Keratinocyte (primary cell): Measurements from ENCODE around the gene FBLN1.

ENCODE experiments used
- EZH2 ChIP-seq: IDR thresholded peaks from one replicate; pipeline ENCODE4 v1.6.1; 2012; ENCODE audit warnings: inconsistent platforms, mild to moderate bottlenecking, low read length, moderate library complexity
- TF ChIP-seq, protein P1 (sequence below), 3 experiments: IDR thresholded peaks in 1 of 3; conservative IDR thresholded peaks in 1 of 3; optimal IDR thresholded peaks in 1 of 3; 2 replicates in 2 of 3; 3 replicates in 1 of 3; pipeline versions ENCODE3 to v1.5.1; 2011; ENCODE audit warnings: low read length in 3 of 3, mild to moderate bottlenecking in 3 of 3, moderate library complexity in 2 of 3, control low read depth in 1 of 3, inconsistent platforms in 1 of 3; ENCODE audit not compliant: insufficient read depth in 2 of 3; ENCODE audit errors: extremely low read depth in 1 of 3

DNA sequence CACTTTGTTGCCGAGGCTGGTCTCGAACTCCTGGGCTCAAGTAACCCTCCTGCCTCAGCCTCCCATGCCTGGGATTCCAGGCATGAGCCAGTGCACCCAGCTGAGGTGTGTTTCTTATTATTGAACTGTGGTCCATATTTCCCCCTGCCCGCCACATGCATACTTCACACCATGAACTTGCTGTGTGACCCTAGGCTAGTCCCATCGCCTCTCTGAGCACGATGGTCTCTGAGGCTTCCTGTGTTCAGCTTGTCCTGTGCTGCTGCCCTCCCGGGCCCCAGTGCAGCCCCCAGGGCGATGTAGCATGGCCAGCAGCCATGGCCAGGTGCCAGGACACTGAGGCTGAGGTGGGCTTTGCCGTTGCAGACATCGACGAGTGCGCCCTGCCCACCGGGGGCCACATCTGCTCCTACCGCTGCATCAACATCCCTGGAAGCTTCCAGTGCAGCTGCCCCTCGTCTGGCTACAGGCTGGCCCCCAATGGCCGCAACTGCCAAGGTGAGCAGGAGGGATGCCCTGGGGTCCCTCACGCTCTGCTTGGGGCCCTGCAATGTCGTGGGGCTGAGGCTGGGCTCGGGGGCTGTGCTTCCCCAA, 45.7 kb downstream of the FBLN1 start:
- TF ChIP-seq, protein P1, sequence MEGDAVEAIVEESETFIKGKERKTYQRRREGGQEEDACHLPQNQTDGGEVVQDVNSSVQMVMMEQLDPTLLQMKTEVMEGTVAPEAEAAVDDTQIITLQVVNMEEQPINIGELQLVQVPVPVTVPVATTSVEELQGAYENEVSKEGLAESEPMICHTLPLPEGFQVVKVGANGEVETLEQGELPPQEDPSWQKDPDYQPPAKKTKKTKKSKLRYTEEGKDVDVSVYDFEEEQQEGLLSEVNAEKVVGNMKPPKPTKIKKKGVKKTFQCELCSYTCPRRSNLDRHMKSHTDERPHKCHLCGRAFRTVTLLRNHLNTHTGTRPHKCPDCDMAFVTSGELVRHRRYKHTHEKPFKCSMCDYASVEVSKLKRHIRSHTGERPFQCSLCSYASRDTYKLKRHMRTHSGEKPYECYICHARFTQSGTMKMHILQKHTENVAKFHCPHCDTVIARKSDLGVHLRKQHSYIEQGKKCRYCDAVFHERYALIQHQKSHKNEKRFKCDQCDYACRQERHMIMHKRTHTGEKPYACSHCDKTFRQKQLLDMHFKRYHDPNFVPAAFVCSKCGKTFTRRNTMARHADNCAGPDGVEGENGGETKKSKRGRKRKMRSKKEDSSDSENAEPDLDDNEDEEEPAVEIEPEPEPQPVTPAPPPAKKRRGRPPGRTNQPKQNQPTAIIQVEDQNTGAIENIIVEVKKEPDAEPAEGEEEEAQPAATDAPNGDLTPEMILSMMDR (optimal IDR thresholded peaks at IDR 0.05 in 1 of 3, IDR thresholded peaks at IDR 0.05 in 1 of 3, conservative IDR thresholded peaks at IDR 0.05 in 1 of 3; ENCODE audit: extremely low read depth in 1 of 3, insufficient read depth in 2 of 3, low read length in 3 of 3): no peak
- no peak for TF ChIP-seq EZH2
